ENCODE data around the gene CYB561A3. TPM values are rescaled to one million over a fixed set of nuclear protein-coding genes. Genes with fewer than 3 reads are reported as not detected.

The CYB561A3 gene
- total RNA-seq, 1 experiment from 2014 or later, result 10.7 TPM

DNA sequence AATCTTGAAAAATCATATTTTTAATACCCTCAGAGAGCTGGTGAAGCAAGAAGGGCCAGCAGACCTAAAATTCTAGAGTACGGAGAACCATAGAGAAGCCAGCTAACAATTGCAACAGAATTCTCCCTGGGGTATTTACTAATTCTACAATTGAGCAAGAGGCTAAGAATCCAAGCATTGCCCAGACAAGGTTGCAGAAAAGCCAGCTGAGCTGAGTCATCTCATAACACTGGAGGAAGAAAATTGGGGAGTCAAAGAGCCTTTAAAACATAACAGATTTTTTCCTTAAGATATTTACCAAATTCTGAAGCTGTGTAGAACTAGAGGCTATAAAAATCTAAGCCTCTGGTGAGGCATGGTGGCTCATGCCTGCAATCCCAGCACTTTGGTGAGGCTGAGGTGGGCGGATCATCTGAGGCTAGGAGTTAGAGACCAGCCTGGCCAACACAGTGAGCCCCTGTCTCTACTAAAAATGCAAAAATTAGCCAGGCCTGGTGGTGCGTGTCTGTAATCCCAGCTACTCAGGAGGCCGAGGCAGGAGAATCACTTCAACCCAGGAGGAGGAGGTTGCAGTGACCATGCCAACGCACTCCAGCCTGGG is 17.1 kb upstream of the CYB561A3 start:
- H3K36me3 ChIP-seq, result peaks cover 7% of the 10 kb centered on the region
- no peaks in the 10 kb centered on the region for H3K9me3 ChIP-seq (replicated peaks)
- DNase-seq, result no peak
- no peak overlapping the region for H3K27ac ChIP-seq
- H3K27me3 ChIP-seq, result no peaks in the 10 kb centered on the region
- H3K4me1 ChIP-seq, result no peaks in the 10 kb centered on the region
- no peak overlapping the region for H3K4me3 ChIP-seq

GRCh38 chr11:61377461-61378160 is 15.9 kb upstream of the CYB561A3 start:
- H3K4me3 ChIP-seq, result no peak overlapping the region
- DNase-seq, result no peak
- no peak overlapping the region for H3K27ac ChIP-seq
- peaks cover 16% of the 10 kb centered on the region for H3K36me3 ChIP-seq
- no peaks in the 10 kb centered on the region for H3K4me1 ChIP-seq
- H3K27me3 ChIP-seq, result no peaks in the 10 kb centered on the region
- peaks cover 7% of the 10 kb centered on the region; the same call in 1 of the 2 replicates for H3K9me3 ChIP-seq (replicated peaks)

- peaks cover 7% of the 10 kb centered on the region for H3K9me3 ChIP-seq (replicated peaks)
- no peak overlapping the region for H3K4me3 ChIP-seq
- H3K27ac ChIP-seq, result no peak overlapping the region
- H3K36me3 ChIP-seq, result peaks cover 19% of the 10 kb centered on the region
- DNase-seq, result no peak
- no peaks in the 10 kb centered on the region for H3K27me3 ChIP-seq
- H3K4me1 ChIP-seq, result no peaks in the 10 kb centered on the region; the same call in 1 of the 2 replicates
Measured at GRCh38 chr11:61375761-61376108, 14.1 kb upstream of the CYB561A3 start.

DNA sequence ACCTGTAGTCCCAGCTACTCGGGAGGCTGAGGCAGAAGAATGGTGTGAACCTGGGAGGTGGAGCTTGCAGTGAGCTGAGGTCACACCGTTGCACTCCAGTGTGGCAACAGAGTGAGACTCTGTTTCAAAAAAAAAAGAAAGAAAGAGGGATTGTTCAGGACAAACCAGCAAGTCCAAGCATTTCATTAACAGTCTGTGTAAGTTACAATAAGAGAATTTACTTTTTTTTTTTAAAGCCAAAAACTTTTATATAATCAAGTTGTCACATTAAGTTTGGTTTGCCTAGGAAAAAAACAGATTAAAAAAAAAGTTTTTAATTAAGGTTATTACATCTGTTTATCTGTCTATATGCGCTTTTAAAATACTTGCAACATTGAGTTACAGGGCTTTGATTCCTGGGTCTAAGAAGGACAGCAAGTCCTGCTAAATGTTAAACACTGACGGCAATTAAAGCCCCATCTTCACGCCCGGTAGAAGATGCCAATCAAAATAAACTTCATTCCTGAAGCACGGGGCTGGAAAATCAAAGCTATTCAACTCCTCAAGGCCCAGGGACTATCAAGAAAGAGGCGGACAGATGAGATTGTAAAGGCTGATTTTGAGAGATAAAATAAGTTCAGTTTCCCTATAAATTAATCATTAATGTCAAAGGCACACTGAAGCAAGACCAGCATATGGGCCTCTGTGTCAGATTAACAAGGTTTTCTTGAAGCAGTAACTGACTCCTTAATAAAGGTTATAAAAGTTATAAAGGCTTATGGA is 11.2 kb upstream of the CYB561A3 start:
- H3K27me3 ChIP-seq, result no peaks in the 10 kb centered on the region
- DNase-seq, result no peak
- peaks cover 13% of the 10 kb centered on the region; the same call in 1 of the 2 replicates for H3K4me1 ChIP-seq
- no peak overlapping the region for H3K27ac ChIP-seq
- H3K4me3 ChIP-seq, result no peak overlapping the region
- H3K36me3 ChIP-seq, result peaks cover 35% of the 10 kb centered on the region
- peaks cover 7% of the 10 kb centered on the region for H3K9me3 ChIP-seq (replicated peaks)

- Histone ChIP-seq H3K36me3 (peaks cover 55% of the 10 kb centered on the region), H3K27ac (peak overlapping the region; percentile 37)
- DNase-seq, result peak; percentile 24 to 38
Measured at GRCh38 chr11:61370349-61371005, 8.8 kb upstream of the CYB561A3 start.

GRCh38 chr11:61369372-61370348 is 8.0 kb upstream of the CYB561A3 start:
- peak; percentile 52 to 70 for DNase-seq
- no peak overlapping the region for H3K4me3 ChIP-seq
- H3K9me3 ChIP-seq (replicated peaks), result peaks cover 7% of the 10 kb centered on the region
- peak overlapping the region; percentile 37 for H3K27ac ChIP-seq
- no peaks in the 10 kb centered on the region for H3K27me3 ChIP-seq
- peaks cover 13% of the 10 kb centered on the region; the same call in 1 of the 2 replicates for H3K4me1 ChIP-seq
- H3K36me3 ChIP-seq, result peaks cover 57% of the 10 kb centered on the region

More at GRCh38 chr11:61370349-61371005, 8.8 kb upstream of the CYB561A3 start:
- H3K9me3 ChIP-seq (replicated peaks), result peaks cover 7% of the 10 kb centered on the region
- no peaks in the 10 kb centered on the region for H3K27me3 ChIP-seq
- peaks cover 13% of the 10 kb centered on the region; the same call in 1 of the 2 replicates for H3K4me1 ChIP-seq
- H3K4me3 ChIP-seq, result no peak overlapping the region

DNA sequence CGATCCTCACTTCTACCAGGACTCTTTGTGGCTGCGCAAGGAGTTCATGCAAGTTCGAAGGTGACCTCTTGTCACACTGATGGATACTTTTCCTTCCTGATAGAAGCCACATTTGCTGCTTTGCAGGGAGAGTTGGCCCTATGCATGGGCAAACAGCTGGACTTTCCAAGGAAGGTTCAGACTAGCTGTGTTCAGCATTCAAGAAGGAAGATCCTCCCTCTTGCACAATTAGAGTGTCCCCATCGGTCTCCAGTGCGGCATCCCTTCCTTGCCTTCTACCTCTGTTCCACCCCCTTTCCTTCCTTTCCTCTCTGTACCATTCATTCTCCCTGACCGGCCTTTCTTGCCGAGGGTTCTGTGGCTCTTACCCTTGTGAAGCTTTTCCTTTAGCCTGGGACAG is 7.0 kb upstream of the CYB561A3 start:
- no peak overlapping the region; the same call in 1 of the 2 replicates for H3K27ac ChIP-seq
- H3K4me3 ChIP-seq, result no peak overlapping the region
- peaks cover 63% of the 10 kb centered on the region for H3K36me3 ChIP-seq
- peaks cover 13% of the 10 kb centered on the region; the same call in 1 of the 2 replicates for H3K4me1 ChIP-seq
- no peak for DNase-seq
- no peaks in the 10 kb centered on the region for H3K27me3 ChIP-seq
- H3K9me3 ChIP-seq (replicated peaks), result peaks cover 7% of the 10 kb centered on the region

DNA sequence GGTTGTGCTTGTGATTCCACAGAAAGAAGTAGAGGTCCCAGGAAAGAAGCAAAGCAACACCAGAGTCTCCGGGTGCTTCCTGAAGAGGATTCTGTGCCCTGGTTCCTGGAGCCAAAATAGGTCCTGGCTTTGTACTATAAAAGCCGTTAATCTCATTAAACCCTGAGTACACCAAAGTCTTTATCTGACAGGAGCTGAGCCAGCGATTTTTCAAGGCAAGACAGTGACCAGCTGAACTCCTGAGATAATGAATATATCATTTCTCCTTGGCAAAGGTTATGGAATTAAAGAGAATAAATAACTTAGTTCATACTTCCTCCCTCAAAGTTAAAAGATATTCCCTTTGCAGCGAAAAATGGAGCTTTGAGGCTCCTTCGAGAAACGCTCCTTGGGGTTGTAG is 5.7 kb upstream of the CYB561A3 start:
- H3K4me1 ChIP-seq, result peaks cover 13% of the 10 kb centered on the region; the same call in 1 of the 2 replicates
- H3K9me3 ChIP-seq (replicated peaks), result no peaks in the 10 kb centered on the region; the same call in 1 of the 2 replicates
- no peak for DNase-seq
- H3K27me3 ChIP-seq, result no peaks in the 10 kb centered on the region
- H3K36me3 ChIP-seq, result peaks cover 57% of the 10 kb centered on the region
- no peak overlapping the region for H3K27ac ChIP-seq
- H3K4me3 ChIP-seq, result no peak overlapping the region

- no peak for DNase-seq
Measured at GRCh38 chr11:61364012-61364675, 2.5 kb upstream of the CYB561A3 start.

GRCh38 chr11:61362542-61362875 is 827 bp upstream of the CYB561A3 start:
- DNase-seq, result peak; percentile 22 to 47
- H3K27me3 ChIP-seq, result no peaks in the 10 kb centered on the region
- peak overlapping the region; percentile 83 for H3K4me3 ChIP-seq
- H3K27ac ChIP-seq, result peak overlapping the region; percentile 98
- H3K9me3 ChIP-seq (replicated peaks), result no peaks in the 10 kb centered on the region
- peaks cover 35% of the 10 kb centered on the region for H3K36me3 ChIP-seq
- no peaks in the 10 kb centered on the region for H3K4me1 ChIP-seq

More at GRCh38 chr11:61364012-61364675, 2.5 kb upstream of the CYB561A3 start:
- H3K36me3 ChIP-seq, result peaks cover 50% of the 10 kb centered on the region
- H3K27ac ChIP-seq, result no peak overlapping the region
- H3K4me3 ChIP-seq, result no peak overlapping the region
- peaks cover 3% of the 10 kb centered on the region; the same call in 1 of the 2 replicates for H3K4me1 ChIP-seq
- H3K9me3 ChIP-seq (replicated peaks), result no peaks in the 10 kb centered on the region
- no peaks in the 10 kb centered on the region for H3K27me3 ChIP-seq

DNA sequence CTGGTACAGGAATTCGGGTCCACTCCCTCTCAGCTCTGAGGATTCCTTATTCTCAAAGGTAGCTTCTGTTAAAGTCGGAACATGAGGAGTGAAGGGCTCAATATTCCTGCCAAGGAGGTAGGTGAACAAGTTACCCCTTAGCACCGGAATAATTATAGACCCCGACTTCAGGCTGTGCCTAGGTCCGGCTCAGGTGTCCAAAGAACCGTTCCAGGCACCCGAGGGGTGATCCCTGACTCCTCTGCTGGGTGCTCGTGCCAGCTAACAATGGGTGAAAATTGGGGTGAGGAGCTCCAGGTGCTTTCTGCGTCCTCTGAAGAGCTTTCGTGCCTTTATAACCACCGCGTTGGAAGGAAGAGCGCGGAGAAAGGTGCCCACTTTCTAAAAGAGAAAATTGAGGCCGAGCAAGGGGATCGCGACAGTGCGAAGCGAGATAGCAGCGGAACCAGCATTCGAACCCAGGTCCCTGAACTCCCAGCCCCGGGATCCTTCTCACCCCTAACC is 393 bp downstream of the CYB561A3 start:
- H3K4me1 ChIP-seq, result no peaks in the 10 kb centered on the region
- H3K9me3 ChIP-seq (replicated peaks), result no peaks in the 10 kb centered on the region
- H3K36me3 ChIP-seq, result peaks cover 23% of the 10 kb centered on the region
- peak overlapping the region; percentile 98 for H3K27ac ChIP-seq
- peak overlapping the region; percentile 83 for H3K4me3 ChIP-seq
- no peak for DNase-seq
- no peaks in the 10 kb centered on the region for H3K27me3 ChIP-seq

GRCh38 chr11:61359516-61359915 is 2.2 kb downstream of the CYB561A3 start:
- Histone ChIP-seq H3K36me3 (peaks cover 12% of the 10 kb centered on the region), H3K9me3 (replicated peaks) (no peaks in the 10 kb centered on the region), H3K4me3 (no peak overlapping the region), H3K4me1 (no peaks in the 10 kb centered on the region), H3K27ac (no peak overlapping the region), H3K27me3 (no peaks in the 10 kb centered on the region)
- no peak for DNase-seq

DNA sequence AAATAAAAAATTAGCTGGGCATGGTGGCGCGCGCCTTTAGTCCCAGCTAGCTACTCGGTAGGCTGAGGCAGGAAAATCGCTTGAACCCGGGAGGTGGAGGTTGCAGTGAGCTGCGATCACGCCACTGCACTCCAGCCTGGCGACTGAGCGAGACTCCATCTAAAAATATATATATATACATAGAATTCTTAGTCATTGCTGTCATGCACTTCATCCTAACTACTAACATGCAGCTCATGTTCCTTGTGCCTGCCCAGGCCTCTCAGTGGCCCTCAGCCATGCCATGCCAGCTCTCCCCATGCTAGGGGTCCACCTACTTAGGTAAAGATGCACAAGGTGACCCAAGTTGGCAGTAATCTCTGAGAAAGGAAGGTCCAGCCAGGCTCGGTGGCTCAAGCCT is 3.1 kb downstream of the CYB561A3 start:
- Histone ChIP-seq H3K4me1 (no peaks in the 10 kb centered on the region), H3K4me3 (no peak overlapping the region), H3K27ac (no peak overlapping the region), H3K36me3 (peaks cover 2% of the 10 kb centered on the region; the same call in 1 of the 2 replicates), H3K9me3 (replicated peaks) (no peaks in the 10 kb centered on the region), H3K27me3 (no peaks in the 10 kb centered on the region)
- no peak for DNase-seq
